Thymus (tissue), 11 donors: ENCODE measurements around the gene KCNJ10. TPM values are rescaled to one million over a fixed set of nuclear protein-coding genes. Genes with fewer than 3 reads are reported as not detected.

Source experiments
- DNase-seq, 9 donors: peaks; one replicate each; pipeline ENCODE4 v3.0.0-alpha.2; 2013; ENCODE audit warnings: low spot score in 9 of 9, low read depth in 6 of 9, missing footprints in 1 of 9
- H3K27ac ChIP-seq, 2 donors: one replicate each; pipeline ENCODE4 v1.5.1; 2013; ENCODE audit warnings: control low read depth in 1 of 2, low read depth in 1 of 2, low read length in 1 of 2, mild to moderate bottlenecking in 1 of 2, moderate library complexity in 1 of 2
- H3K27me3 ChIP-seq, 2 donors: one replicate each; pipeline ENCODE4 v1.5.1; 2013; ENCODE audit warnings: low read length in 1 of 2; ENCODE audit not compliant: control insufficient read depth in 2 of 2, insufficient read depth in 1 of 2
- H3K36me3 ChIP-seq, 2 donors: one replicate each; pipeline ENCODE4 v1.5.1; 2013; ENCODE audit warnings: low read length in 1 of 2, mild to moderate bottlenecking in 1 of 2, moderate library complexity in 1 of 2; ENCODE audit not compliant: control insufficient read depth in 2 of 2, insufficient read depth in 2 of 2
- H3K4me1 ChIP-seq, 2 donors: one replicate each; pipeline ENCODE4 v1.5.1; 2013; ENCODE audit warnings: low read length in 2 of 2; ENCODE audit not compliant: control insufficient read depth in 2 of 2, insufficient read depth in 2 of 2
- H3K4me3 ChIP-seq, 2 donors: one replicate each; pipeline ENCODE4 v1.5.1; 2013; ENCODE audit warnings: low read length in 2 of 2, control low read depth in 1 of 2, mild to moderate bottlenecking in 1 of 2
- H3K9me3 ChIP-seq, 2 donors: one replicate each; pipeline ENCODE4 v1.5.1; 2013; ENCODE audit warnings: low read length in 1 of 2, mild to moderate bottlenecking in 1 of 2; ENCODE audit not compliant: control insufficient read depth in 2 of 2, insufficient read depth in 1 of 2
- WGBS: extraction: QIAGEN DNeasy Blood & Tissue Kit; methylation state at CpG from one replicate; pipeline ENCODE4 v1.1.7; 2013; 5-methylcytosine and 5-hydroxymethylcytosine counted together
- polyA plus RNA-seq: library from polyadenylated mRNA; stranded (reverse); fragments of 200-250 nt; gene quantifications from one replicate; pipeline ENCODE4 v1.2.3, GENCODE V29; 2013
- total RNA-seq: library from RNA; stranded (reverse); fragments of 120-200 nt; gene quantifications from one replicate; pipeline ENCODE4 v1.2.4, GENCODE V29; 2013
- donor health status: healthy.

The KCNJ10 gene
- total and polyA plus RNA-seq, 2 donors = 0.27 to 0.33 TPM

DNA sequence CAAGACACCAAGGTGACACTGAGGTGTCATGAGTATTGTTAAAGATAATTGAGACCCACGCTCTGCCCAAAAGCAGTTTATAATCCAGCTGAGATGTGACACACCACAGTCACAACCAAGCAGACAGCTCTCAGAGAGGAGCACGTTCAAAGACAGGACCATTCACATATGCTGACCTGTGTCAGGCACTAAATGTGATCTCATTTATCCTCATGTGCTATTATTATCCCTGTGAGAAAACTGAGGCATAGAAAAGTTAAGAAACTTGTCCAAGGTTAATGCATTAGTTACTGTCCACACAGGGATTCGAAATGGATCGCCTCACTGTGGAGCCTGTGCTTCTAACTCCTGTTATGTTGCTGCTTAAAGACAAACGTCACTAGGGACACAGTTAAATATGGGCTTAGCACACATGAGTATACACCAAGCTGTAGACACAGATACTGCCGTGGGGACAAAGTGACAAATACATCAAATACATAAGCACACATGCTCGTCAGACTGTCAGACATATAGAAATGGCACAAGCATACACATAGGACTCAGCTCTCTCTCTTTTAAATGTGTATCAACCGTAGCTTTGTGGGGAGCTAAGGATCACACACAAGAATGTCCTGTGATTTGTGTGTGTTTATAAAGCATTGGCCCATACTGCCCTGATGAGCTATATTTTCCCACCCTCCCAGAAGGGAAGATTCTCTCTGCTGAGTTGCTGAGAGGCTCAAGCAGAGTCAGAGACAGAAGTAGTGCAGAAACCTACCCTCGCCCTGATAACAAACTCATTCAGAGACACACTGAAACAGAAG lies 32.0 kb upstream of the KCNJ10 start:
- 92% methylated on average over 9 of the region's 9 CpGs for WGBS
- Histone ChIP-seq H3K27ac (no peak overlapping the region), H3K9me3 (no peaks in the 10 kb centered on the region), H3K4me3 (no peak overlapping the region), H3K36me3 (no peaks in the 10 kb centered on the region), H3K4me1 (peaks cover 15 to 28% of the 10 kb centered on the region in 2 donors), H3K27me3 (no peaks in the 10 kb centered on the region)
- DNase-seq = no peak

DNA sequence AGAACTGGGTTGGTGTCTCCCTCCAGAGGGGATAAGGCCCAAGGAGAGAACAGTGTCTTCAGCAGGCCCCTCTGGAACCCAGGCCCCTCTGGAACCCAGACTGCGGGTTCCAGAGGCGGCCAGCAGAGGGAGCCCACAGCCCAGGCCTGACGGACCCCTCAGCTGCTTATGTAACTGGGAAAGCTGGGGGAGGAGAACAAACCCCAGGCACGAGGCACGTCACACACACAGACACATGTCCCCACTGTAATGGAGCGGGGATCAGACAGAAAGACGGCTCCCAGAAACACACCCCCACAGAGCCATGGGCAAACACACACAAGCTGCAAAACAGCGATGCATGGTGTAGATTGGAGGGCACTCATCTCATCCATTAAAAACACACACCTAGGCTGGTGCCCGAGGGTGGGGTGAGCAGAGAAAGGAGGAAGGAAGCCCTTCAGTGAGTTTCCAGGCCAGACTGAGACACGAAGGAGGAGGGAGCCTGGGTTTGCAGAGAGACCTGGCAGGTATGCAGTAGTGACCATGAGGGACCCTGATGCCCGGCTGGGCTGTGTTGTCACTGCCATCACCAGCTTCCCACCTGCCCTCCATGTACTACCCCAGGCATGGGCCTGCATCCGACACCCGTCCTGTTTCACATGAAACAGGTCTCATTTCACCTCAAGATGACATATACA lies 31.2 kb upstream of the KCNJ10 start:
- Histone ChIP-seq H3K4me3 (no peak overlapping the region), H3K27me3 (no peaks in the 10 kb centered on the region), H3K4me1 (peaks cover 22 to 35% of the 10 kb centered on the region in 2 donors), H3K27ac (no peak overlapping the region), H3K36me3 (peaks cover 0 to 3% of the 10 kb centered on the region in 2 donors), H3K9me3 (no peaks in the 10 kb centered on the region)
- 26% methylated on average over 13 of the region's 13 CpGs for WGBS
- peak in 8 of 9 donors; percentile 50 to 85 (median 68) for DNase-seq

DNA sequence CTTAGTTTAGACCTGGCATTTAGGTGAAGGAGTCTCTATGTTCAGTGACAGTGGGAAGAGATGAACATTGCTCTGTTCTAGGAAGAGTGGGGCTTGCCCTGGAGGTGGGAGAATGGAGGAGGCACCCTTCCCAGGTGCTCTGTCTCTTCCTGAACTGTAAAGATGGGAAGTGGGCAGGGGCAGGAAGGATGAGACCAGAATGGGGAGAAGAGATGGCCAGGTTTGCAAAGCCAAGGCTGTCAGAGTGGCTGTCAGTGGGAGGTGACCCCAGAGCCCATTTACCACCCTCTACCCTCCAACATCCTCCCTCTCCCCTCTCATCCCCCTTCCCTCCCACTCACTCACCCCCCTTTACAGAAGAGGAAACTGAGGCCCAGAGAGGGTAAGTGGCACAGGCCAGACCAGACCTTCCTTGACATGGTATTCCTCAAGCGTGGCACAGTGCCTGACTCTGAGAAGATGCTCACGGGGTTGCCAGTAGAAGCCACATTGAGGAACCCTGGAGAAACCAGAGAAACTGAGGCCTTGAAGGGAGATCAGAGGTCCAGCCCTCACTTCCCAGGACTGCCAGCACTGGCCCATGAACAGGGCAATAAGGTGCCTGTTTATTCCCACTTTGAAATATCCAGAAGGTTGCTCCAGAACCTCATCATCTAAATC lies 29.9 kb upstream of the KCNJ10 start:
- Histone ChIP-seq H3K9me3 (no peaks in the 10 kb centered on the region), H3K27me3 (no peaks in the 10 kb centered on the region), H3K36me3 (peaks cover 4 to 5% of the 10 kb centered on the region in 2 donors), H3K27ac (peak overlapping the region; percentile 25 to 92), H3K4me1 (peaks cover 24 to 37% of the 10 kb centered on the region in 2 donors), H3K4me3 (no peak overlapping the region)
- no peak for DNase-seq
- WGBS = 96% methylated on average over 2 of the region's 2 CpGs

DNA sequence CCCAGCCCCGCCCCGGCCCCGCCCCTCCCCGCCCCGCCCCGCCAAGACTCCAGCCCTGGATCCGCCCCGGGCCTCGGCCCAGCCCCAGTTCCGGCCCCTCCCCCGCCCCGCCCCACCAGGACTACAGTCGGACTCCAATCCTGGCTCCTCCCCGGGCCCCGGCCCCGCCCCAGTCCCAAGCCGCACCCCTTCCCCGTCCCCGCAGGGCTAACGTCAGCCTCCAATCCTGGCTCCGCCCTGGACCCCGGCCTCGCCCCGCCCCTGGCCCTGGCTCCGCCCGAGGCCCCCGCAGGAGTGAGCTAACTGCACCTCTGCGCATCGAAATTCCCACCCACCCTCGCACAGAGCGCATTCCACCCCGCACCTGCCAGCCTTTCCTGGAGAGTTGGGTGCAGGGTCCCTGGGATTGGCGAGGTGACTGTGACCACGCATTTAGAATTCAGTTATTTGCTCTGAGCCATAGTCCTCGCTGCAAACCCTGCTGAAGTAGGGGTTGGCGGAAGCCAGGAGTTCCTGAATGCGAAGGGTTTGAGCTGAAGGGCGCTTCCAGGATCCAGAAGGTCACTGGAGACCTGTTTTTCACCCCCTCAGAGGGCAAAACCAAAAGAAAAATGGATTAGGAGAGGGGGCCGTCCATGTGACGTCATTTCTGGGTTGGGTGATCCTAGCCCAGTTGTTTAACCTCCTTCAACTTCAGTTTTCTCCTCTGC lies 29.0 kb upstream of the KCNJ10 start:
- H3K27me3 ChIP-seq = no peaks in the 10 kb centered on the region
- H3K4me1 ChIP-seq = peaks cover 24 to 37% of the 10 kb centered on the region in 2 donors
- no peaks in the 10 kb centered on the region for H3K9me3 ChIP-seq
- peaks cover 7 to 11% of the 10 kb centered on the region in 2 donors for H3K36me3 ChIP-seq
- peak; percentile 79 to 97 (median 95) for DNase-seq
- peak overlapping the region; percentile 58 to 72 for H3K4me3 ChIP-seq
- H3K27ac ChIP-seq = peak overlapping the region; percentile 92 to 95
- WGBS = 3% methylated on average over 40 of the region's 40 CpGs

DNA sequence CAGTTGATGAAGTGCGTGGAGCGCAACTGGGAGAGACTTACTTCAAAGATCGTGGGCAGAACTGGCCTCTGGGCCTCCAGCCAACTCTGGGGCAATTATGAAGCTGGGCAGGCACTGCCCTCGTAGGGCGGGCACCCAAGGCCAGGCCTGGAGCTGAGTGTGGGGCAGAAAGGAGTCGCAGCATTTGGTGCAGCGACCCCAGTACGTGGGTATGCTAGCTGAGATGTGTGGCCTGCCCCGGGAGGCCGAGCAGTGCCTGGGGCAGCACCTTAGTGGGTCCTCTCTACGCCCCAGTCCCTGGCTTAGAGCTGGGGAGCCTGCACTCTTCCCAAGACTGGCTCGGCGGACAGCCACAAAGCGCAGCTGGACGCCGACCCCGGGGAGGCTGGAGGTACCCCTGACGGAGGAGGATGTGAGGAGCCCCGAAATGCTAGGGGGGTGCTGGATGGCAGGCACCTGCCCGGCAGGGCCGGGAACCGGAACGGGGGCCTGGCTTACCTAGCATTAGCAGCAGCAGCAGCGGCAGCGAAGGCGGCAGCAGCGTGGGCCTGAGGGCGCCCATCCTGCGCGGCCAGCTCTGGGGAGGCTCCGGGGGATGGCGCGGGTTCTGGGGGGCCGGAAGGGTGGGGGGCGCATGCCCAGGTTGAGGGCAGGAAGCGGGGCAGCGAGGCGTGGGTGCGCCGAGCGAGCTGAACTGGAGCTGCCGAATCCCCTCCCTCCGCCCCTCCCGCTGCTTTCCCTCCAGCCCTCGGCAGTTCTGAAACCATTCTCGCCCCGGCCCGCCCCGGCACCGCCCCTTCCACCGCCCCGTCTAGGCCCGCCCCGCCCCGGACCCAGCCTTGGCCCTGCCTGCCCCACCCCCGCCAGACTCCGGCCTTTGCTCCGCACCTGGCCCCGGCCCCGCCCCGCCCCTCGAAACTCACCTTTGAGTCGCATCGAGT lies 28.2 kb upstream of the KCNJ10 start, which contains the start of gene IGSF8:
IGSF8 (minus strand) TSS at position 709 of the 941 bp plus-strand sequence; CDS start at position 562, 147 bp downstream.
- 5% methylated on average over 64 of the region's 64 CpGs for WGBS
- H3K36me3 ChIP-seq = peaks cover 13 to 15% of the 10 kb centered on the region in 2 donors
- peaks cover 24 to 43% of the 10 kb centered on the region in 2 donors for H3K4me1 ChIP-seq
- DNase-seq = peak; percentile 77 to 94 (median 85)
- H3K27ac ChIP-seq = peak within 1 kb of the TSS; percentile 92 to 95
- H3K27me3 ChIP-seq = no peaks in the 10 kb centered on the region
- H3K9me3 ChIP-seq = no peaks in the 10 kb centered on the region
- H3K4me3 ChIP-seq = peak within 1 kb of the TSS; percentile 72 to 82

DNA sequence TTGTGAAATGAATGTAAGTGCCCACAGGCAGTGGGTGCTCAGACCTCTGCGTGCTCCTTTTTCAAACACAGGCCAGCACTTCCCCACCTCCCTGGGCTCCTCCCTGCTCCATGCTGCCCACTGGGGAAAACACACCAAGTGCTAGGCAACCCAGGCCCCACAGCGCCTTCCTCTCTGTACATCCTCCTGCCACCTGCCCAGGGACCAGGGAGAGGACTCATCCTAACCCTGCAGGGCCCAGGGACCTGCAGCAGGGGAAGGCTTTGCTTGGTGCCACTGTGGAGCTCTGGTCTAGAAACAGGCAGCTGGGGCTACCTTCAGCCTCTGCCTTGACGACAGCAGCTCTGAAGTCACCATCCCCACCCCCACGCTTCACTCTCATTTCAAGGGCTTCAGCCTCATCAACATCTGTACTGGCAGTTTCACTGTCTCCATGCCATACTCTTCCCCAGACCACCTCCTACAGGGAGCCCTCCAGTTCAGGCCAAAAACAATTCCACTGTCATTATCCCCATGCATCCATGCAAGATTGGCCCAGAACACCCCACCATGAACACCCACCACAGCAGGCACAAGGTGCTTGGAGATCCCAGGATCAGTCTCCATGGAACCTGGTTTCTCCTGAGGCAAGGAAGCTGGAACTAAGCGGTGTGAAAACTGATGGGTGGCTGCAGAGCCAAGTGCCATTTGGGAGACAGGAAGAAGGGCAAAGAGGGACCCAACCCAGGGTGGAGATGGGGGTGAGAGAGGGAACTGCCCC lies 27.4 kb upstream of the KCNJ10 start:
- DNase-seq = peak in 1 of 9 donors; percentile 47
- Histone ChIP-seq H3K27ac (peak overlapping the region; percentile 7 to 25), H3K4me3 (peak overlapping the region; percentile 72 to 82), H3K36me3 (peaks cover 19 to 22% of the 10 kb centered on the region in 2 donors), H3K4me1 (peaks cover 24 to 45% of the 10 kb centered on the region in 2 donors), H3K27me3 (no peaks in the 10 kb centered on the region), H3K9me3 (no peaks in the 10 kb centered on the region)
- 87% methylated on average over 5 of the region's 5 CpGs for WGBS

DNA sequence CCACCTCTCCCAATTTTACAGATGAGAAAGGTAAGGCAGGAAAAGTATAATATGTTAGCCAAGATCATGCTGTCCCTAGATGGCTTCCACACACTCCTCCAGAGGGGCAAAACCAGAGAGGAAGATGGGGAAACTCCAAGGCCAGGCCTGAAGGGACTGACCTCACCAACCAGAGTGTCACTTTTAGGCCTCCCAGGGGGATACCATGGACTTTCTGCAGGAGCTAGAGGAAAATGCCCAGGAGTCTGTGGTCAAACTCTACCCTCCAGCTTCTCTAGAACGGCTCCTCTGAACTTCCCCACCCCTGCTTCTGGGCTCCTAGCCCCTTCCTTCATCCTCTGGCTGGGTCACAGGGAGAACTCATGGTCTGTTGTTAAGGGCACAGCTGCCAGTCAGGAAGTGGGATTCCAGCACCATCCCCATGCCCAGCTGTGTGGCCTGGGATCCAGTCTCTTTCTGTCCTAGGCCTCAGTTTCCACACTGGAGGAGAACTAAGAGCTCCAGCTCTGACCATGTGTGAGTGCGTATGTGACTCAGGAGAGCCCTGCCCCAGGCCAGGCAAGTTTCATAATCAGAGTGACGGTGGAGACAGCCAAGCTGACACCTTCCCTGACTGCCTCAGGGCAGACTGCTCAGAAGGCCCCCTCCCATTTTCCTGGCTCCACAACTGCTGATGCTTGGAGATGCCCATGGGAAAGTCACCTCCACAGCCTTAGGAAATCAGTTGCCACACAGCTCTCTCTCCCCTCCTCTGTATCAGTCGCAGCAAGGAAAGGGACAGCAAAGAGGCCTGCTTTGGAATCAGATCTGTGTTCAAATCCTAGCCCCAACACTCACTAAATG lies 26.5 kb upstream of the KCNJ10 start:
- Histone ChIP-seq H3K27me3 (no peaks in the 10 kb centered on the region), H3K9me3 (no peaks in the 10 kb centered on the region), H3K4me1 (peaks cover 24 to 44% of the 10 kb centered on the region in 2 donors), H3K27ac (peak overlapping the region; percentile 7 to 25), H3K36me3 (peaks cover 26 to 31% of the 10 kb centered on the region in 2 donors), H3K4me3 (no peak overlapping the region)
- DNase-seq = no peak
- WGBS = 92% methylated on average over 4 of the region's 4 CpGs
